Kasumi-1 (cell line): ENCODE measurements around the gene NTPCR.
A peak's percentile ranks its signal among the peaks of the same experiment; 100 is the strongest.
"Not testable (repeated sequence)": the region's sequence is repeated elsewhere in the genome, so short reads cannot be mapped to it uniquely, and the experiment has no call there.

Experiments
- DNase-seq, 2 experiments: peaks; one replicate each; lab custom pipeline; 2025; lab: John Stamatoyannopoulos, UW

The NTPCR gene

GRCh38 chr1:232950197-232951176 lies at the start of gene NTPCR:
TSS of gene NTPCR (plus strand) at chr1:232950611. CDS start at chr1:232950711, 100 bp downstream.
- DNase-seq = peak; percentile 86 to 90

- DNase-seq = no peak
Observed at GRCh38 chr1:232900818-232901217, 49.6 kb upstream of the NTPCR start.

DNA sequence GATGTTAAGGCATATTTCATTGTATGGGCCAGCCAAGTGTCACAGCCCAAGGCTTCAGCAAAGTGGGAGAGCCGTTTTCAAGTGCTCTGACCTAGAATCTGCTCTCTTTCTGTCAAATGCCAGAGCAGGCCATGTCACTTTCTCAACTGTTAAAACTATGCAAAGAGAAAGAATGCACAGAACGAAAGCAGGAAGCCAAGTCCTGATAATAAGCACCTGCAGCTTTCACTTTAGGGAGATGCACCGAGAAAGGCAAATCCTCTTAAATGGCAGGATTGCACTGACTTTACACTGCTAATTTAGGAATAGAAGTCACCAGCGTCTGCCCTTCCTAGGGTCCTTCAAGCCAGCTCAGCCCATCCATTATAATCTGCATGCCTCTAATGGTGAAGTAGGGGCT lies 49.2 kb upstream of the NTPCR start:
- no peak for DNase-seq

GRCh38 chr1:232902774-232903350 lies 47.5 kb upstream of the NTPCR start:
- DNase-seq = no peak

DNA sequence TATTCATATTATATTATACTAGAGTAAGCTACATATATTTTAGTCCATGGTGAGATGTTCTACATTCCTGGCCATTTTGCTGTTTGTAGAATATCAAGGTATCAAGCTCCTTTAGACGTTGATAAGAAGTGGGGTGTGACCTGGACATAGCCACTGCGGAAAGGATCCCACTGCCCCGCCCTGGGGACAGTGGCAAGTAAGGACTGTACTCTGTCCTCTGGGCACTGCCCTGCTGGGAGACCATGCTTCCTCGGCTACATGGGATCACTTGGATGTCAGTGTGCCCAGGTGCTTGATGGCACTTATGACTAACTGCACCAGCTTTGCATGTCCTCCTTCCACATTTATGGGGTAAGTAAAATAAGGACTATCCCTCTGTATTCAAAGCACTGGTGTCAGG lies 46.3 kb upstream of the NTPCR start:
- no peak for DNase-seq

- DNase-seq = peak; percentile 22 to 32
Observed at GRCh38 chr1:232904566-232904965, 45.8 kb upstream of the NTPCR start.

GRCh38 chr1:232905331-232906034 lies 44.9 kb upstream of the NTPCR start:
- peak; percentile 18 to 34 for DNase-seq

GRCh38 chr1:232906441-232906840 lies 44.0 kb upstream of the NTPCR start:
- DNase-seq = no peak

GRCh38 chr1:232908831-232909230 lies 41.6 kb upstream of the NTPCR start:
- DNase-seq = no peak

DNA sequence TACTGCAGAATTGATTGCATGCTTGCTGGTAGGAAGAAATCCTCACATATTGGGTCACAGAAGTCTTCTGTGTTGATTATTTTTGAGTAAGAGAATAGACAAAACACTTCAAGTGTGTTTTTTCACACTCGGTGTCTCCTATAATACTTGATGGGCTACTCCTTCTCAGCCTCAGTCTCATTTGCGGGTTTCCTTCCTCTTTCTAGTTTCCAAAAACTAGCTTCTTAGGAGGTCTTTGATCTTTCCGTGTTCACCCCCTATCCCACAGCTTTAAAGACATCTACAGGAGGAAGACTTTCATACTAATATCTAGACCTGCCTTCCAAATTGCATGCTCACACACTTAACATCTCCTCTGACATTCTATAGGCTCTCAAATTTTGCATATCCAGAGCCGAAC lies 40.7 kb upstream of the NTPCR start:
- DNase-seq = peak; percentile 57 to 64

GRCh38 chr1:232911027-232911599 lies 39.3 kb upstream of the NTPCR start:
- DNase-seq = no peak

DNA sequence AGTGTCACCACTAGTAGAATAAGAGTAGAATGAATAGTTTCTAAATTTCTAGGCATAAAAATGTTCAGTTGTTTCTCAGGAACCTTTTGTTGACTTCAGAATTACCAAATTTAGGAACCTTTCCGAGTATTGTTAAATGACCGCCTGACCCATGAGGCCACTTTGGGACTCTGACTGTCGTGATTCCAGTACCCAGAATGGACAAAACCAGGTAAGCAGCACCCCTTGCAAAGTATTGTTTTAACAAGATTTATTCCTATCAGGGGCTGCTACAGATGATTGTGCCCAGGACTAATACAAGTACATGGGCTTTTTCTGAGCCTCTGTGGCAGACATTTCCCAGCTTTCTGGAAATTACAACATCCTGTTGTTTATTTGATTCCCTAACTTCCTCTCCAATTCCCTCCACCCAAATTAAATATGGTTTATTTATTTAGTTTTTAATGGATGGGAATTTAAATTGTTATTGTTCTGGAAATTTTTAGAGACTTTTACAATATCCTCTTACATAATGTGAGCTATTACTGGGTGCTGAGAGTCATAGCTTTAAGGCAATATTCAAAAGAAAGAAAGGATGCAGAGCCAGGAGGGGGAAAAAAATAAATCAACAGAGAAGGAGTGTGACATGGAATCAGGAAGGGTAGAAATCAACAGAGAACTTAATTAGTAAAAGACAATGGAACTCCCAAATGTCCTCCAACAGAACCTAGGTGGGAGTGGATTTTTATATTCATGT lies 37.4 kb upstream of the NTPCR start:
- no peak for DNase-seq

- DNase-seq = not testable (repeated sequence)
Observed at GRCh38 chr1:232914271-232914670, 36.1 kb upstream of the NTPCR start.

- no peak for DNase-seq
Observed at GRCh38 chr1:232915212-232915611, 35.2 kb upstream of the NTPCR start.

GRCh38 chr1:232917053-232917452 lies 33.4 kb upstream of the NTPCR start:
- DNase-seq = no peak

GRCh38 chr1:232921381-232921780 lies 29.0 kb upstream of the NTPCR start:
- no peak for DNase-seq

GRCh38 chr1:232922485-232922884 lies 27.9 kb upstream of the NTPCR start:
- no peak for DNase-seq

GRCh38 chr1:232923739-232924386 lies 26.5 kb upstream of the NTPCR start:
- DNase-seq = no peak

DNA sequence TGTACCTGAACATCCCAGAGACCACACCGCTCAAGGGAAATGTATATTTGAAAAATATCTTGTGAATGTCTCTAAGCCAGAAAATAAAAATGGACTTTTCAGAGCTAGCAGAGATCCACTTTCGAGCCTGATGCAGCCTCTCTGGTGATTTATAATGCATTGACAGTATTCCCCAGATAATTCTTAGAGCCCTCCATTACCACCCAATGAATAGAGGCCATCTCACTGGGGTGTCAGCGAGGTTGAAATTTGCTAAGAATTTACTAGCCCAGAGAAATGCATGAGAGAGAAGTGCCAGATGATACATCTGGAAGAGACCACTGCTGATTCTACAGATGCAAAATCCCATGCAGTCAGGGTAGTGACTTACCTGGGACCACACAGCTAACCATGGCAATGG lies 25.5 kb upstream of the NTPCR start:
- DNase-seq = no peak

GRCh38 chr1:232925421-232926220 lies 24.8 kb upstream of the NTPCR start:
- no peak for DNase-seq
